Esophagus squamous epithelium (tissue), 5 donors: ENCODE results near the gene TEC. TPM values are rescaled to one million over a fixed set of nuclear protein-coding genes. Genes with fewer than 3 reads are reported as not detected.

Experiments
- DNase-seq: peaks from one replicate; lab custom pipeline; 2025; lab: John Stamatoyannopoulos, UW
- H3K27ac ChIP-seq, 4 donors: fragments of 200-600 bp; sonication (generic); one replicate each; pipeline ENCODE4 v1.5.1; 2016 to 2019; ENCODE audit warnings: mild to moderate bottlenecking in 1 of 4
- H3K27me3 ChIP-seq, 4 donors: fragments of 200-600 bp; sonication (generic); 1 replicate in 3 of 4; 2 replicates in 1 of 4; pipeline versions ENCODE4 v1.5.1 to v1.6.0; 2017 to 2021; ENCODE audit warnings: antibody characterized with exemption in 1 of 4
- H3K36me3 ChIP-seq, 3 donors: fragments of 200-600 bp; sonication (generic); one replicate each; pipeline ENCODE4 v1.5.1; 2016 to 2019
- H3K4me1 ChIP-seq, 3 donors: fragments of 200-600 bp; sonication (generic); one replicate each; pipeline ENCODE4 v1.5.1; 2017 to 2019
- H3K4me3 ChIP-seq, 4 donors: fragments of 200-600 bp; sonication (generic); 1 replicate in 3 of 4; 2 replicates in 1 of 4; pipeline ENCODE4 v1.5.1; 2016 to 2019; ENCODE audit warnings: mild to moderate bottlenecking in 2 of 4, moderate library complexity in 1 of 4
- H3K9me3 ChIP-seq, 3 donors: fragments of 200-600 bp; sonication (generic); one replicate each; pipeline ENCODE4 v1.5.1; 2016 to 2019
- CTCF ChIP-seq, 6 experiments: fragments of 450-650 bp in 4 of 6; fragments of 200-600 bp in 2 of 6; sonication (generic) in 2 of 6; IDR thresholded peaks; one replicate each; pipeline ENCODE4 v1.5.1; 2016 to 2019; ENCODE audit warnings: antibody characterized with exemption in 6 of 6, mild to moderate bottlenecking in 4 of 6, moderate library complexity in 4 of 6
- POLR2A ChIP-seq, 4 donors: fragments of 450-650 bp; IDR thresholded peaks; one replicate each; pipeline ENCODE4 v1.6.1; 2017; ENCODE audit warnings: antibody characterized with exemption in 4 of 4, mild to moderate bottlenecking in 4 of 4, moderate library complexity in 3 of 4
- WGBS, 2 donors: methylation state at CpG; one replicate each; pipeline ENCODE4 v1.1.5; 2018; 5-methylcytosine and 5-hydroxymethylcytosine counted together
- intact Hi-C: fragments of 100-400 bp; cut with DNase I; formaldehyde crosslinking; loops from one replicate; pipeline ENCODE4 v1.15.0; 2022
- total RNA-seq, 4 donors: library from RNA; depleted of rRNA; stranded (reverse); fragments of >200 nt; gene quantifications; one replicate each; pipeline ENCODE4 v1.1.0, GENCODE V29; 2016
- donor health status: DM: yes; HTN: yes; CAD: no.

TEC gene
- total RNA-seq, 4 donors from 2014 or later, result 3.8 to 8.6 (median 7.2) TPM

GRCh38 chr4:48118081-48118480, 151.6 kb downstream of the TEC start:
- Histone ChIP-seq H3K36me3 (no peaks in the 10 kb centered on the region), H3K27me3 (no peaks in the 10 kb centered on the region), H3K9me3 (no peaks in the 10 kb centered on the region), H3K4me3 (no peak overlapping the region), H3K27ac (no peak overlapping the region), H3K4me1 (no peaks in the 10 kb centered on the region)
- DNase-seq, result no peak
- 64 to 93% methylated on average over 2 of the region's 2 CpGs for WGBS, 2 donors
- no peak for TF ChIP-seq POLR2A (IDR thresholded peaks at IDR 0.05)
- TF ChIP-seq CTCF (IDR thresholded peaks at IDR 0.05), result no peak
- intact Hi-C loops, result no loop called here

- Histone ChIP-seq H3K4me1 (no peaks in the 10 kb centered on the region), H3K9me3 (no peaks in the 10 kb centered on the region), H3K4me3 (no peak overlapping the region), H3K27me3 (no peaks in the 10 kb centered on the region), H3K27ac (no peak overlapping the region), H3K36me3 (no peaks in the 10 kb centered on the region)
- DNase-seq, result no peak
- no peak for TF ChIP-seq CTCF (IDR thresholded peaks at IDR 0.05)
- TF ChIP-seq POLR2A (IDR thresholded peaks at IDR 0.05), result no peak
- WGBS, 2 donors, result 75 to 78% methylated on average over 3 of the region's 3 CpGs
- intact Hi-C loops, result no loop called here
Observed at GRCh38 chr4:48116582-48116981, 153.1 kb downstream of the TEC start.

- WGBS, 2 donors, result 85 to 90% methylated on average over 6 of the region's 6 CpGs
- H3K4me3 ChIP-seq, result no peak overlapping the region
- no peak for TF ChIP-seq POLR2A (IDR thresholded peaks at IDR 0.05)
- TF ChIP-seq CTCF (IDR thresholded peaks at IDR 0.05), result no peak
- intact Hi-C loops, result no loop called here
- H3K27me3 ChIP-seq, result no peaks in the 10 kb centered on the region
- DNase-seq, result no peak
- no peak overlapping the region for H3K27ac ChIP-seq
- no peaks in the 10 kb centered on the region for H3K36me3 ChIP-seq
- no peaks in the 10 kb centered on the region for H3K9me3 ChIP-seq
- H3K4me1 ChIP-seq, result no peaks in the 10 kb centered on the region
Observed at GRCh38 chr4:48114412-48114811, 155.2 kb downstream of the TEC start.

- intact Hi-C loops, result no loop called here
- H3K27ac ChIP-seq, result no peak overlapping the region
- no peaks in the 10 kb centered on the region for H3K4me1 ChIP-seq
- TF ChIP-seq POLR2A (IDR thresholded peaks at IDR 0.05) (no peak), CTCF (IDR thresholded peaks at IDR 0.05) (no peak)
- H3K9me3 ChIP-seq, result no peaks in the 10 kb centered on the region
- H3K4me3 ChIP-seq, result no peak overlapping the region
- WGBS, 2 donors, result 64 to 84% methylated on average over 8 of the region's 8 CpGs
- DNase-seq, result no peak
- H3K27me3 ChIP-seq, result no peaks in the 10 kb centered on the region
- no peaks in the 10 kb centered on the region for H3K36me3 ChIP-seq
Observed at GRCh38 chr4:48112017-48112667, 157.5 kb downstream of the TEC start.

GRCh38 chr4:48110452-48110978, 159.1 kb downstream of the TEC start:
- TF ChIP-seq CTCF (IDR thresholded peaks at IDR 0.05), result no peak
- no peak for TF ChIP-seq POLR2A (IDR thresholded peaks at IDR 0.05)
- WGBS, 2 donors, result 80 to 88% methylated on average over 1 of the region's 1 CpG
- H3K36me3 ChIP-seq, result no peaks in the 10 kb centered on the region
- DNase-seq, result no peak
- intact Hi-C loops, result no loop called here
- H3K27ac ChIP-seq, result no peak overlapping the region
- H3K4me3 ChIP-seq, result no peak overlapping the region
- H3K9me3 ChIP-seq, result no peaks in the 10 kb centered on the region
- H3K4me1 ChIP-seq, result no peaks in the 10 kb centered on the region
- no peaks in the 10 kb centered on the region for H3K27me3 ChIP-seq
